PC-3 (cell line): Measurements from ENCODE around the gene GLB1L3. TPM values are rescaled to one million over a fixed set of nuclear protein-coding genes. Genes with fewer than 3 reads are reported as not detected.

ENCODE experiments used
- ATAC-seq: fragments of 200-7000 bp; cut with Tn5 transposase; 2 replicates; pipeline ENCODE4 v1.9.1; 2020; ENCODE audit warnings: mild to moderate bottlenecking, moderate library complexity
- BruUV-seq: library from RNA; stranded (reverse); fragments of 400-500 nt; replicated peaks from 2 replicates; lab custom pipeline; 2021; lab: Mats Ljungman, UMichigan
- CTCF ChIA-PET: fragments of 300-600 bp; sonication (Branson Sonifier 250); formaldehyde crosslinking; loops from one replicate; lab custom pipeline; 2022; ENCODE audit warnings: antibody characterized with exemption; lab: Charles Lee
- POLR2A ChIA-PET: fragments of 300-600 bp; sonication (Branson Sonifier 250); formaldehyde crosslinking; loops from one replicate; lab custom pipeline; 2022; ENCODE audit warnings: antibody characterized with exemption; ENCODE audit not compliant: unreplicated experiment; lab: Charles Lee
- DNase-seq: peaks from one replicate; pipeline ENCODE4 v3.0.0-alpha.2; 2015
- H2AFZ ChIP-seq: fragments of 300-600 bp; sonication (generic); 2 replicates; pipeline ENCODE4 v1.6.0; 2016; ENCODE audit warnings: antibody characterized with exemption, low read length
- H3F3A ChIP-seq: fragments of 300-600 bp; sonication (generic); one replicate; pipeline ENCODE4 v1.6.0; 2017; ENCODE audit warnings: antibody characterized with exemption, low read length, control low read depth, mild to moderate bottlenecking; ENCODE audit not compliant: unreplicated experiment
- H3K27ac ChIP-seq: fragments of 300-600 bp; sonication (generic); 2 replicates; pipeline ENCODE4 v1.5.1; 2016; ENCODE audit warnings: mild to moderate bottlenecking, low read length
- H3K27me3 ChIP-seq: fragments of 300-600 bp; sonication (generic); 2 replicates; pipeline ENCODE4 v1.6.1; 2016; ENCODE audit warnings: low read length, mixed read lengths
- H3K36me3 ChIP-seq: fragments of 300-600 bp; sonication (generic); 2 replicates; pipeline ENCODE4 v1.6.1; 2016; ENCODE audit warnings: low read depth, mixed run types, low read length, mixed read lengths
- H3K4me1 ChIP-seq: fragments of 300-600 bp; sonication (generic); 2 replicates; pipeline ENCODE4 v1.5.1; 2016; ENCODE audit warnings: low read length; ENCODE audit not compliant: insufficient read depth
- H3K4me2 ChIP-seq: fragments of 300-600 bp; sonication (generic); 2 replicates; pipeline ENCODE4 v1.6.0; 2016; ENCODE audit warnings: low read length
- H3K4me3 ChIP-seq: fragments of 300-600 bp; sonication (generic); 2 replicates; pipeline ENCODE4 v1.5.1; 2016; ENCODE audit warnings: mild to moderate bottlenecking, low read length, mixed read lengths
- H3K79me2 ChIP-seq: fragments of 300-600 bp; sonication (generic); 2 replicates; pipeline ENCODE4 v1.6.1; 2017; ENCODE audit warnings: low read length, mixed read lengths
- H3K9ac ChIP-seq: fragments of 300-600 bp; sonication (generic); 2 replicates; pipeline ENCODE4 v1.6.0; 2016; ENCODE audit warnings: mild to moderate bottlenecking, low read length
- H3K9me2 ChIP-seq: fragments of 300-600 bp; sonication (generic); replicated peaks from 2 replicates; pipeline ENCODE4 v1.6.1; 2016; ENCODE audit warnings: mixed run types, low read length, mixed read lengths
- H3K9me3 ChIP-seq: fragments of 300-600 bp; sonication (generic); 2 replicates; pipeline ENCODE4 v1.6.1; 2016; ENCODE audit warnings: low read length, mixed read lengths
- H4K20me1 ChIP-seq: fragments of 300-600 bp; sonication (generic); 2 replicates; pipeline ENCODE4 v1.6.1; 2016; ENCODE audit warnings: low read length, mixed read lengths
- CTCF ChIP-seq: fragments of 300-600 bp; sonication (generic); conservative IDR thresholded peaks from 2 replicates; pipeline ENCODE4 v1.5.1; 2017; ENCODE audit warnings: antibody characterized with exemption, low read depth, mild to moderate bottlenecking, low read length
- EZH2 ChIP-seq: fragments of 300-600 bp; sonication (generic); IDR thresholded peaks from one replicate; pipeline ENCODE4 v1.6.1; 2017; ENCODE audit warnings: antibody characterized with exemption, mild to moderate bottlenecking, low read length; ENCODE audit not compliant: unreplicated experiment
- EZH2phosphoT487 ChIP-seq: fragments of 300-600 bp; sonication (generic); IDR thresholded peaks from 2 replicates; pipeline ENCODE4 v1.6.1; 2018; ENCODE audit warnings: mild to moderate bottlenecking, antibody characterized with exemption, low read length, borderline replicate concordance
- intact Hi-C: fragments of 100-400 bp; cut with micrococcal nuclease; formaldehyde crosslinking; loops from 2 replicates; pipeline ENCODE4 v1.9.0; 2023
- total RNA-seq: library from RNA; depleted of rRNA; stranded (reverse); fragments of >200 nt; gene quantifications from 2 replicates; pipeline ENCODE4 v1.2.3, GENCODE V29; 2014

Gene GLB1L3
- total RNA-seq, 1 experiment from 2014 or later, result not detected

GRCh38 chr11:134272381-134273316, 3.5 kb upstream of the GLB1L3 start:
- H3K36me3 ChIP-seq, result no peaks in the 10 kb centered on the region
- no peak overlapping the region for H3K4me3 ChIP-seq
- TF ChIP-seq EZH2 (no peak), EZH2phosphoT487 (no peak), CTCF (no peak)
- H3K4me2 ChIP-seq, result no peak overlapping the region
- H3F3A ChIP-seq, result no peaks in the 10 kb centered on the region
- H3K79me2 ChIP-seq, result no peaks in the 10 kb centered on the region
- POLR2A ChIA-PET, result no interaction called here
- H4K20me1 ChIP-seq, result no peaks in the 10 kb centered on the region
- no peaks in the 10 kb centered on the region for H3K9me3 ChIP-seq
- peaks cover 53% of the 10 kb centered on the region for H3K27me3 ChIP-seq
- intact Hi-C loops, result no loop called here
- no peak for ATAC-seq
- no peaks in the 10 kb centered on the region for H3K9me2 ChIP-seq
- no peak overlapping the region for H2AFZ ChIP-seq
- CTCF ChIA-PET, result interaction anchor here (0.7 kb wide), 1 partner anchor 51 kb away, joined by 3 read pairs; no protein-coding TSS in a partner anchor
- H3K9ac ChIP-seq, result no peak overlapping the region
- BruUV-seq, result no TSS peak
- DNase-seq, result no peak
- peaks cover 8% of the 10 kb centered on the region for H3K4me1 ChIP-seq
- no peak overlapping the region for H3K27ac ChIP-seq

DNA sequence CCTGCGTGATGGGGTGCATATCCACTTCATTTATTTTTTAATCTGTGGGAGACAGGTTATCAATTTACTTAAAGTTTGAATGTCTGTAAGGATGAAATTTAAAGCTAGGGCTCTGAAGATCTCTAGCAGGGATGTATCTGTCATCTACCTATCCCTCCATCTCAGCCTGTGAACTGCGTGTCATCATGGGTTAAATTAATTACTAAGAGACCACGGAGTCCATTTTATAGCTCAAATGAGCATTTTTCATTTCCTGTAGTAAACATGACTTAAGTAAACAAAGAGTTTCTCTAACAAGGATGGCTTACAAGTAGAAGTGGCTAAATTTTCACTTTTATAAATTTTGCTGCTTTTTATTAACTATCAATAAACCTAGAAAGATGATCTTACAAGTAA, 2.9 kb upstream of the GLB1L3 start:
- no peak overlapping the region for H3K4me3 ChIP-seq
- H3K4me1 ChIP-seq, result peaks cover 4% of the 10 kb centered on the region; the same call in 1 of the 2 replicates
- no peak overlapping the region for H3K27ac ChIP-seq
- no peaks in the 10 kb centered on the region for H3K79me2 ChIP-seq
- no peak overlapping the region for H3K4me2 ChIP-seq
- H3K9me3 ChIP-seq, result no peaks in the 10 kb centered on the region
- no peak overlapping the region for H2AFZ ChIP-seq
- POLR2A ChIA-PET, result no interaction called here
- H3K9ac ChIP-seq, result no peak overlapping the region
- ATAC-seq (no peak), DNase-seq (no peak)
- no peaks in the 10 kb centered on the region for H4K20me1 ChIP-seq
- intact Hi-C loops, result no loop called here
- H3K27me3 ChIP-seq, result peaks cover 60% of the 10 kb centered on the region
- no peaks in the 10 kb centered on the region for H3F3A ChIP-seq
- CTCF ChIA-PET, result interaction anchor here (0.7 kb wide), 2 partner anchors 51 to 77 kb away, joined by 3 to 6 read pairs; no protein-coding TSS in a partner anchor
- no peaks in the 10 kb centered on the region for H3K9me2 ChIP-seq
- no peak for TF ChIP-seq CTCF
- no peak for TF ChIP-seq EZH2phosphoT487
- no peak for TF ChIP-seq EZH2
- BruUV-seq, result no TSS peak
- H3K36me3 ChIP-seq, result no peaks in the 10 kb centered on the region

GRCh38 chr11:134275188-134275533, 1.0 kb upstream of the GLB1L3 start:
- no peaks in the 10 kb centered on the region for H3F3A ChIP-seq
- no peak overlapping the region for H3K9ac ChIP-seq
- ChIA-PET CTCF (no interaction called here), POLR2A (no interaction called here)
- DNase-seq (no peak), ATAC-seq (no peak)
- no peaks in the 10 kb centered on the region for H3K9me3 ChIP-seq
- no TSS peak for BruUV-seq
- no peak overlapping the region for H3K4me2 ChIP-seq
- intact Hi-C loops, result no loop called here
- H3K27ac ChIP-seq, result no peak overlapping the region
- H3K4me3 ChIP-seq, result no peak overlapping the region
- no peak overlapping the region for H2AFZ ChIP-seq
- no peaks in the 10 kb centered on the region for H4K20me1 ChIP-seq
- no peaks in the 10 kb centered on the region for H3K36me3 ChIP-seq
- H3K27me3 ChIP-seq, result peaks cover 75% of the 10 kb centered on the region
- H3K79me2 ChIP-seq, result no peaks in the 10 kb centered on the region
- H3K4me1 ChIP-seq, result peaks cover 4% of the 10 kb centered on the region; the same call in 1 of the 2 replicates
- TF ChIP-seq EZH2phosphoT487, result no peak
- TF ChIP-seq CTCF, result no peak
- TF ChIP-seq EZH2, result no peak
- no peaks in the 10 kb centered on the region for H3K9me2 ChIP-seq
